GM12878 (cell line): Measurements from ENCODE around the gene EYS. TPM values are rescaled to one million over a fixed set of nuclear protein-coding genes. Genes with fewer than 3 reads are reported as not detected.

Experiments used
- ATAC-seq: fragments of 200-7000 bp; cut with Tn5 transposase; 3 replicates; pipeline ENCODE4 v1.9.1; 2020; ENCODE audit warnings: mild to moderate bottlenecking, moderate library complexity
- BruUV-seq: library from RNA; stranded (reverse); fragments of 400-500 nt; replicated peaks from 2 replicates; lab custom pipeline; 2021; lab: Mats Ljungman, UMichigan
- CTCF ChIA-PET: fragments of 300-600 bp; sonication (Branson Sonifier 250); formaldehyde crosslinking; extraction: SDS; loops from one replicate; lab custom pipeline; 2021; ENCODE audit warnings: inconsistent platforms; lab: Yijun Ruan, JAX
- POLR2A ChIA-PET: fragments of 350-600 bp; formaldehyde crosslinking; extraction: SDS; loops from one replicate; lab custom pipeline; 2021; ENCODE audit warnings: inconsistent platforms; lab: Charles Lee
- RAD21 ChIA-PET: fragments of 300-600 bp; sonication (Branson Sonifier 250); formaldehyde crosslinking; loops from one replicate; lab custom pipeline; 2023; ENCODE audit warnings: antibody characterized with exemption; ENCODE audit not compliant: unreplicated experiment; lab: Charles Lee
- SMC1A ChIA-PET: fragments of 300-600 bp; sonication (Branson Sonifier 250); formaldehyde crosslinking; loops from one replicate; lab custom pipeline; 2023; ENCODE audit not compliant: unreplicated experiment, uncharacterized antibody; lab: Charles Lee
- DNase-seq: peaks from one replicate; pipeline ENCODE4 v3.0.0-alpha.2; 2011; ENCODE audit warnings: low read depth, low spot score
- FAIRE-seq: peaks from 3 replicates; lab custom pipeline; 2011; peaks lifted over from hg19 to GRCh38; lab: Jason Lieb, UNC
- H2AFZ ChIP-seq: 2 replicates; pipeline ENCODE4 v1.6.0; 2011; ENCODE audit warnings: low read depth, low read length, control low read depth; ENCODE audit not compliant: control insufficient read depth
- H3K27ac ChIP-seq: 2 replicates; pipeline ENCODE4 v1.5.1; 2011; ENCODE audit warnings: control low read depth; ENCODE audit not compliant: control insufficient read depth, insufficient read depth
- H3K27me3 ChIP-seq, 2 experiments: replicated peaks in 1 of 2; 2 replicates each; pipeline versions ENCODE4 v1.6.0 to v1.6.1; 2011; ENCODE audit warnings: low read length in 1 of 2; ENCODE audit not compliant: control insufficient read depth in 2 of 2, insufficient read depth in 2 of 2
- H3K36me3 ChIP-seq, 2 experiments: 2 replicates each; pipeline ENCODE4 v1.5.1; 2011; ENCODE audit warnings: low read length in 1 of 2; ENCODE audit not compliant: control insufficient read depth in 2 of 2, insufficient read depth in 2 of 2
- H3K4me1 ChIP-seq: 2 replicates; pipeline ENCODE4 v1.6.1; 2011; ENCODE audit warnings: mild to moderate bottlenecking, low read length, moderate library complexity, mixed read lengths; ENCODE audit not compliant: control insufficient read depth, insufficient read depth
- H3K4me2 ChIP-seq: 2 replicates; pipeline ENCODE4 v1.6.0; 2011; ENCODE audit warnings: control low read depth; ENCODE audit not compliant: control insufficient read depth, insufficient read depth
- H3K4me3 ChIP-seq: fragments of 200-600 bp; sonication (generic); 2 replicates; pipeline ENCODE4 v1.5.1; 2016
- H3K79me2 ChIP-seq: 2 replicates; pipeline ENCODE4 v1.6.0; 2011; ENCODE audit warnings: low read length; ENCODE audit not compliant: control insufficient read depth, insufficient read depth
- H3K9ac ChIP-seq: 2 replicates; pipeline ENCODE4 v1.8.0; 2011; ENCODE audit warnings: low read length, control low read depth, mixed read lengths; ENCODE audit not compliant: control insufficient read depth, insufficient read depth
- H3K9me3 ChIP-seq: replicated peaks from 3 replicates; pipeline ENCODE4 v1.5.1; 2011; ENCODE audit warnings: mild to moderate bottlenecking, low read length; ENCODE audit not compliant: control insufficient read depth, insufficient read depth
- H4K20me1 ChIP-seq: 2 replicates; pipeline ENCODE4 v1.6.0; 2011; ENCODE audit not compliant: control insufficient read depth, insufficient read depth
- CBX5 ChIP-seq: sonication (generic); IDR thresholded peaks from 2 replicates; pipeline ENCODE4 v1.6.1; 2016; ENCODE audit warnings: low read depth, moderate library complexity, mild to moderate bottlenecking, inconsistent platforms
- E2F8 ChIP-seq: fragments of 450-650 bp; IDR thresholded peaks from 2 replicates; pipeline ENCODE4 v1.6.1; 2018; ENCODE audit warnings: mild to moderate bottlenecking, low read depth, moderate library complexity; ENCODE audit not compliant: partially characterized antibody
- ETV6 ChIP-seq, 2 experiments: fragments of 450-650 bp in 1 of 2; IDR thresholded peaks in 1 of 2; conservative IDR thresholded peaks in 1 of 2; 2 replicates each; pipeline ENCODE4 v1.6.1; 2014; ENCODE audit warnings: antibody characterized with exemption in 1 of 2, borderline replicate concordance in 1 of 2, low read depth in 1 of 2, mild to moderate bottlenecking in 1 of 2, moderate library complexity in 1 of 2
- POU2F2 ChIP-seq: IDR thresholded peaks from 3 replicates; pipeline ENCODE4 v1.6.1; 2011; ENCODE audit warnings: low read depth, mild to moderate bottlenecking, low read length, borderline replicate concordance
- SMAD1 ChIP-seq: fragments of 450-650 bp; IDR thresholded peaks from 2 replicates; pipeline ENCODE4 v1.6.1; 2018; ENCODE audit warnings: mild to moderate bottlenecking, low read depth; ENCODE audit not compliant: partially characterized antibody
- SMARCA5 ChIP-seq: fragments of 450-650 bp; IDR thresholded peaks from 2 replicates; pipeline ENCODE4 v1.6.1; 2017; ENCODE audit warnings: mild to moderate bottlenecking
- SREBF2 ChIP-seq: IDR thresholded peaks from 2 replicates; pipeline ENCODE4 v1.6.1; 2012; ENCODE audit warnings: mild to moderate bottlenecking, low read length
- TCF7 ChIP-seq: IDR thresholded peaks from 2 replicates; pipeline ENCODE4 v1.6.1; 2014; ENCODE audit warnings: antibody characterized with exemption, borderline replicate concordance
- ZBTB11 ChIP-seq: fragments of 450-650 bp; formaldehyde crosslinking; IDR thresholded peaks from 2 replicates; pipeline ENCODE4 v1.5.0; 2022; ENCODE audit warnings: mild to moderate bottlenecking, missing genetic modification characterization
- WGBS: methylation state at CpG from one replicate; pipeline ENCODE4 v1.1.6; 2016; ENCODE audit warnings: low lambda C conversion rate; ENCODE audit not compliant: insufficient replicate concordance, insufficient coverage; ENCODE audit errors: missing lambda C conversion rate; 5-methylcytosine and 5-hydroxymethylcytosine counted together
- in situ Hi-C: fragments of 300-500 bp; cut with MboI; formaldehyde crosslinking; loops from 9 replicates; pipeline ENCODE4 v1.14.3; 2018; ENCODE audit warnings: mixed read lengths
- intact Hi-C: fragments of 100-400 bp; cut with micrococcal nuclease; formaldehyde crosslinking; loops from one replicate; pipeline ENCODE4 v1.14.2; 2022; ENCODE audit not compliant: unreplicated experiment
- polyA plus RNA-seq, 11 experiments: library from polyadenylated mRNA; depleted of rRNA in 4 of 11; unstranded in 6 of 11; stranded (reverse) in 5 of 11; fragments of >200 nt; fragmentation: Nextera tagmentation in 4 of 11; fragmentation: Illumina TruSeq in 1 of 11; extraction: Ambion mirVana in 4 of 11; extraction: Trizol in 1 of 11; gene quantifications; 1 replicate in 1 of 11; 2 replicates in 10 of 11; pipeline versions ENCODE4 v1.2.1 to v1.2.3, GENCODE V29; 2011 to 2016; ENCODE audit warnings: inconsistent platforms in 2 of 11, missing spikeins in 2 of 11, low read depth in 1 of 11
- total RNA-seq, 4 experiments: library from RNA; depleted of rRNA in 3 of 4; stranded (reverse); fragments of >200 nt in 3 of 4; fragmentation: Illumina TruSeq in 1 of 4; extraction: Trizol in 1 of 4; gene quantifications; 2 replicates each; pipeline versions ENCODE4 v1.2.1 to v1.2.3, GENCODE V29; 2013 to 2021
- TF ChIP-seq, protein P1 (sequence below): fragments of 450-650 bp; IDR thresholded peaks from 2 replicates; pipeline ENCODE4 v1.6.1; 2017; ENCODE audit warnings: mild to moderate bottlenecking, low read depth, inconsistent platforms; ENCODE audit not compliant: poor library complexity, severe bottlenecking
- TF ChIP-seq, protein P2 (sequence below): fragments of 450-650 bp; IDR thresholded peaks from 2 replicates; pipeline ENCODE4 v1.6.1; 2014; ENCODE audit warnings: mild to moderate bottlenecking

Gene EYS
- total and polyA plus RNA-seq, 10 of the 15 experiments (the other 5 are each of a cell fraction or from before 2014, with no cell fraction given): under 0.01 to 0.14 (median 0.02) TPM; not detected in 1

- TF ChIP-seq, protein P1, sequence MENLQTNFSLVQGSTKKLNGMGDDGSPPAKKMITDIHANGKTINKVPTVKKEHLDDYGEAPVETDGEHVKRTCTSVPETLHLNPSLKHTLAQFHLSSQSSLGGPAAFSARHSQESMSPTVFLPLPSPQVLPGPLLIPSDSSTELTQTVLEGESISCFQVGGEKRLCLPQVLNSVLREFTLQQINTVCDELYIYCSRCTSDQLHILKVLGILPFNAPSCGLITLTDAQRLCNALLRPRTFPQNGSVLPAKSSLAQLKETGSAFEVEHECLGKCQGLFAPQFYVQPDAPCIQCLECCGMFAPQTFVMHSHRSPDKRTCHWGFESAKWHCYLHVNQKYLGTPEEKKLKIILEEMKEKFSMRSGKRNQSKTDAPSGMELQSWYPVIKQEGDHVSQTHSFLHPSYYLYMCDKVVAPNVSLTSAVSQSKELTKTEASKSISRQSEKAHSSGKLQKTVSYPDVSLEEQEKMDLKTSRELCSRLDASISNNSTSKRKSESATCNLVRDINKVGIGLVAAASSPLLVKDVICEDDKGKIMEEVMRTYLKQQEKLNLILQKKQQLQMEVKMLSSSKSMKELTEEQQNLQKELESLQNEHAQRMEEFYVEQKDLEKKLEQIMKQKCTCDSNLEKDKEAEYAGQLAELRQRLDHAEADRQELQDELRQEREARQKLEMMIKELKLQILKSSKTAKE: no peak
- TF ChIP-seq SMARCA5: no peak
These were observed 1843.0 kb downstream of the EYS start (continued) for GRCh38 chr6:63864061-63864460.

- Histone ChIP-seq H2AFZ (no peak overlapping the region), H3K9ac (no peak overlapping the region), H3K4me3 (no peak overlapping the region), H4K20me1 (no peaks in the 10 kb centered on the region), H3K4me2 (no peak overlapping the region), H3K9me3 (no peaks in the 10 kb centered on the region), H3K4me1 (no peaks in the 10 kb centered on the region), H3K79me2 (no peaks in the 10 kb centered on the region), H3K27ac (no peak overlapping the region), H3K27me3 (no peaks in the 10 kb centered on the region), H3K36me3 (no peaks in the 10 kb centered on the region)
- CTCF ChIA-PET: interaction anchor here (1.4 kb wide), 1 partner anchor 468 kb away, joined by 3 read pairs; no protein-coding TSS in a partner anchor
- no peak for DNase-seq
- intact Hi-C loops (no loop called here), in situ Hi-C loops (no loop called here)
- 23% methylated on average over 3 of the region's 3 CpGs for WGBS
- no peak; the same call in 2 of the 3 replicates for ATAC-seq
- SMC1A ChIA-PET: no interaction called here
- TF ChIP-seq SREBF2 (no peak), CBX5 (no peak), TCF7 (no peak), E2F8 (no peak), ZBTB11 (no peak), SMAD1 (no peak), ETV6 (conservative IDR thresholded peaks at IDR 0.05 in 1 of 2, IDR thresholded peaks at IDR 0.05 in 1 of 2; ENCODE audit: borderline replicate concordance in 1 of 2, low read depth in 1 of 2) (no peak), POU2F2 (no peak)
- TF ChIP-seq, protein P2, sequence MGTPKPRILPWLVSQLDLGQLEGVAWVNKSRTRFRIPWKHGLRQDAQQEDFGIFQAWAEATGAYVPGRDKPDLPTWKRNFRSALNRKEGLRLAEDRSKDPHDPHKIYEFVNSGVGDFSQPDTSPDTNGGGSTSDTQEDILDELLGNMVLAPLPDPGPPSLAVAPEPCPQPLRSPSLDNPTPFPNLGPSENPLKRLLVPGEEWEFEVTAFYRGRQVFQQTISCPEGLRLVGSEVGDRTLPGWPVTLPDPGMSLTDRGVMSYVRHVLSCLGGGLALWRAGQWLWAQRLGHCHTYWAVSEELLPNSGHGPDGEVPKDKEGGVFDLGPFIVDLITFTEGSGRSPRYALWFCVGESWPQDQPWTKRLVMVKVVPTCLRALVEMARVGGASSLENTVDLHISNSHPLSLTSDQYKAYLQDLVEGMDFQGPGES: no peak
- no peak for FAIRE-seq
- RAD21 ChIA-PET: no interaction called here
- no TSS peak for BruUV-seq
- POLR2A ChIA-PET: interaction anchor here (0.7 kb wide), 1 partner anchor 507 kb away, joined by 7 read pairs; no protein-coding TSS in a partner anchor
These were observed 1844.4 kb downstream of the EYS start for GRCh38 chr6:63862486-63863198.
